CMK (cell line): Measurements from ENCODE around the gene OR5K2.

Experiments
- DNase-seq: peaks from one replicate; pipeline ENCODE4 v3.0.0-alpha.2; 2010; ENCODE audit warnings: low read depth

Gene OR5K2

GRCh38 chr3:98497381-98497780, at the start of gene OR5K2:
Gene OR5K2, plus strand, starts transcription at chr3:98497681. Its CDS starts 0 bp downstream, at chr3:98497681.
- DNase-seq: no peak

GRCh38 chr3:98449606-98450193, 47.8 kb upstream of the OR5K2 start:
- DNase-seq: no peak

GRCh38 chr3:98450372-98450771, 47.1 kb upstream of the OR5K2 start:
- no peak for DNase-seq

GRCh38 chr3:98453827-98454226, 43.7 kb upstream of the OR5K2 start:
- no peak for DNase-seq

- DNase-seq: no peak
Measured at GRCh38 chr3:98454929-98455328, 42.6 kb upstream of the OR5K2 start.

GRCh38 chr3:98457543-98457942, 39.9 kb upstream of the OR5K2 start:
- no peak for DNase-seq

- no peak for DNase-seq
Measured at GRCh38 chr3:98460220-98460619, 37.3 kb upstream of the OR5K2 start.

GRCh38 chr3:98462901-98463300, 34.6 kb upstream of the OR5K2 start, which contains the start of gene OR5K1:
Gene OR5K1, plus strand, starts transcription at chr3:98463201. Its CDS starts 6,376 bp downstream, at chr3:98469577.
- DNase-seq: no peak

- no peak for DNase-seq
Measured at GRCh38 chr3:98482717-98483482, 14.6 kb upstream of the OR5K2 start.

- no peak for DNase-seq
Measured at GRCh38 chr3:98483626-98484025, 13.9 kb upstream of the OR5K2 start.

GRCh38 chr3:98500019-98500418, 2.5 kb downstream of the OR5K2 start:
- no peak for DNase-seq

GRCh38 chr3:98501270-98501669, 3.8 kb downstream of the OR5K2 start:
- DNase-seq: no peak

GRCh38 chr3:98501863-98502576, 4.5 kb downstream of the OR5K2 start:
- no peak for DNase-seq

GRCh38 chr3:98504539-98504938, 7.1 kb downstream of the OR5K2 start:
- DNase-seq: no peak

- no peak for DNase-seq
Measured at GRCh38 chr3:98508582-98508981, 11.1 kb downstream of the OR5K2 start.

GRCh38 chr3:98512576-98512975, 15.1 kb downstream of the OR5K2 start:
- DNase-seq: no peak

- DNase-seq: no peak
Measured at GRCh38 chr3:98513091-98513511, 15.6 kb downstream of the OR5K2 start.

- DNase-seq: no peak
Measured at GRCh38 chr3:98513736-98514135, 16.3 kb downstream of the OR5K2 start.

- no peak for DNase-seq
Measured at GRCh38 chr3:98514948-98515347, 17.5 kb downstream of the OR5K2 start.

- no peak for DNase-seq
Measured at GRCh38 chr3:98518816-98519215, 21.3 kb downstream of the OR5K2 start.

GRCh38 chr3:98519351-98519750, 21.9 kb downstream of the OR5K2 start:
- DNase-seq: no peak

- no peak for DNase-seq
Measured at GRCh38 chr3:98521897-98522543, 24.5 kb downstream of the OR5K2 start.
